Endodermal cell (in vitro differentiated cells): ENCODE data around the gene TNS3. TPM values are rescaled to one million over a fixed set of nuclear protein-coding genes. Genes with fewer than 3 reads are reported as not detected.

Experiments
- DNase-seq: peaks from one replicate; pipeline ENCODE4 v3.0.0-alpha.2; 2017
- H3K27ac ChIP-seq: 2 replicates; pipeline ENCODE4 v1.5.1; 2013; ENCODE audit warnings: mild to moderate bottlenecking, low read depth, low read length, moderate library complexity
- H3K27me3 ChIP-seq: 2 replicates; pipeline ENCODE4 v1.6.1; 2013; ENCODE audit warnings: mild to moderate bottlenecking, low read length, moderate library complexity; ENCODE audit not compliant: insufficient read depth, control insufficient read depth, poor library complexity, severe bottlenecking
- H3K36me3 ChIP-seq: 2 replicates; pipeline ENCODE4 v1.7.0; 2013; ENCODE audit warnings: mild to moderate bottlenecking, low read length, moderate library complexity; ENCODE audit not compliant: control insufficient read depth, insufficient read depth
- H3K4me1 ChIP-seq: one replicate; pipeline ENCODE4 v1.7.0; 2013; ENCODE audit warnings: low read length; ENCODE audit not compliant: control insufficient read depth, insufficient read depth
- H3K4me3 ChIP-seq: 2 replicates; pipeline ENCODE4 v1.5.1; 2013; ENCODE audit warnings: mild to moderate bottlenecking, low read length, moderate library complexity
- H3K9ac ChIP-seq: 2 replicates; pipeline ENCODE4 v1.6.1; 2013; ENCODE audit warnings: mild to moderate bottlenecking, low read length, moderate library complexity; ENCODE audit not compliant: poor library complexity, severe bottlenecking; ENCODE audit errors: extremely low read depth
- H3K9me3 ChIP-seq: 2 replicates; pipeline ENCODE4 v1.6.1; 2013; ENCODE audit warnings: mild to moderate bottlenecking, low read length, moderate library complexity; ENCODE audit not compliant: control insufficient read depth
- H3K27ac Mint-ChIP-seq: 2 replicates; pipeline ENCODE4 v1.8.0; 2020; ENCODE audit warnings: mixed read lengths
- H3K27me3 Mint-ChIP-seq: 2 replicates; pipeline ENCODE4 v1.8.0; 2021; ENCODE audit warnings: mild to moderate bottlenecking, mixed read lengths; ENCODE audit not compliant: insufficient read depth
- H3K36me3 Mint-ChIP-seq: 2 replicates; pipeline ENCODE4 v1.8.0; 2020; ENCODE audit warnings: low read depth, mixed read lengths
- H3K4me1 Mint-ChIP-seq: 2 replicates; pipeline ENCODE4 v1.8.0; 2020; ENCODE audit warnings: mixed read lengths
- H3K4me3 Mint-ChIP-seq: 2 replicates; pipeline ENCODE4 v1.8.0; 2020; ENCODE audit warnings: mild to moderate bottlenecking, moderate library complexity, mixed read lengths
- H3K9me3 Mint-ChIP-seq: 2 replicates; pipeline ENCODE4 v1.8.0; 2020; ENCODE audit warnings: mild to moderate bottlenecking, mixed read lengths
- WGBS, 2 experiments: methylation state at CpG; one replicate each; pipeline versions ENCODE4 v1.1.5 to v1.1.7; 2013; ENCODE audit warnings: missing lambda C conversion rate in 2 of 2, mixed read lengths in 1 of 2; ENCODE audit not compliant: insufficient coverage in 1 of 2, insufficient read length in 1 of 2; 5-methylcytosine and 5-hydroxymethylcytosine counted together
- total RNA-seq, 2 donors: library from RNA; stranded (reverse); fragmentation: NEBNext Ultra II Directional in 1 of 2; extraction: Animal tissue kit (Norgen Biotek cat#: 25700) in 1 of 2; gene quantifications; 2 replicates in 1 of 2; 3 replicates in 1 of 2; pipeline ENCODE4 v1.2.1, GENCODE V29; 2021
- TF ChIP-seq, protein P1 (sequence below): fragments of 200-600 bp; sonication (generic); conservative IDR thresholded peaks from 2 replicates; pipeline ENCODE4 v1.5.0; 2021; ENCODE audit warnings: antibody characterized with exemption, mild to moderate bottlenecking

TNS3 gene
- total RNA-seq, 2 donors from 2014 or later = 33.8 to 38.5 TPM

DNA sequence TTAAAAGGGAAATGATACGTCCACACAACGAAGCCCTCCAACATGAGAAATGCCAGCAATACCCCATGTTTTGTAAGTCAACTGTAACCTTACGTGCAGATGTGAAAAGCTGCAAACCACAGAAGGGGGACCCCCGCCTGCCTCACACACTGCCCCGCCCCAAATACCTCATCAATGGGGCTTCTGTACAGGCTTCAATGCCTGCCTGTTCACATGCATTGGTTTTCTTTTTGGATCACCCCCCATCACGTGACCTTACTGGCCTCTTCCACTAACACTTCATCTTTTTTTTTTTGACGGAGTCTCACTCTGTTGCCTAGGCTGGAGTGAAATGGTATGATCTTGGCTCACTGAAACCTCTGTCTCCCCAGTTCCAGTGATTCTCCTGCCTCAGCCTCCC, 224.0 kb downstream of the TNS3 start:
- H3K4me1 ChIP-seq = peaks cover 20% of the 10 kb centered on the region
- Mint-ChIP-seq H3K4me3 (no peak overlapping the region), H3K4me1 (peaks cover 41% of the 10 kb centered on the region), H3K9me3 (no peaks in the 10 kb centered on the region), H3K27me3 (no peaks in the 10 kb centered on the region), H3K27ac (no peak overlapping the region), H3K36me3 (peaks cover 3% of the 10 kb centered on the region)
- H3K27me3 ChIP-seq = no peaks in the 10 kb centered on the region
- no peak overlapping the region for H3K9ac ChIP-seq
- TF ChIP-seq, protein P1, sequence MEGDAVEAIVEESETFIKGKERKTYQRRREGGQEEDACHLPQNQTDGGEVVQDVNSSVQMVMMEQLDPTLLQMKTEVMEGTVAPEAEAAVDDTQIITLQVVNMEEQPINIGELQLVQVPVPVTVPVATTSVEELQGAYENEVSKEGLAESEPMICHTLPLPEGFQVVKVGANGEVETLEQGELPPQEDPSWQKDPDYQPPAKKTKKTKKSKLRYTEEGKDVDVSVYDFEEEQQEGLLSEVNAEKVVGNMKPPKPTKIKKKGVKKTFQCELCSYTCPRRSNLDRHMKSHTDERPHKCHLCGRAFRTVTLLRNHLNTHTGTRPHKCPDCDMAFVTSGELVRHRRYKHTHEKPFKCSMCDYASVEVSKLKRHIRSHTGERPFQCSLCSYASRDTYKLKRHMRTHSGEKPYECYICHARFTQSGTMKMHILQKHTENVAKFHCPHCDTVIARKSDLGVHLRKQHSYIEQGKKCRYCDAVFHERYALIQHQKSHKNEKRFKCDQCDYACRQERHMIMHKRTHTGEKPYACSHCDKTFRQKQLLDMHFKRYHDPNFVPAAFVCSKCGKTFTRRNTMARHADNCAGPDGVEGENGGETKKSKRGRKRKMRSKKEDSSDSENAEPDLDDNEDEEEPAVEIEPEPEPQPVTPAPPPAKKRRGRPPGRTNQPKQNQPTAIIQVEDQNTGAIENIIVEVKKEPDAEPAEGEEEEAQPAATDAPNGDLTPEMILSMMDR = no peak
- no peaks in the 10 kb centered on the region for H3K36me3 ChIP-seq
- 89 to 96% methylated on average over 4 to 7 of the region's 7 CpGs for WGBS, 2 experiments
- no peaks in the 10 kb centered on the region for H3K9me3 ChIP-seq
- DNase-seq = no peak
- H3K4me3 ChIP-seq = no peak overlapping the region
- H3K27ac ChIP-seq = no peak overlapping the region

DNA sequence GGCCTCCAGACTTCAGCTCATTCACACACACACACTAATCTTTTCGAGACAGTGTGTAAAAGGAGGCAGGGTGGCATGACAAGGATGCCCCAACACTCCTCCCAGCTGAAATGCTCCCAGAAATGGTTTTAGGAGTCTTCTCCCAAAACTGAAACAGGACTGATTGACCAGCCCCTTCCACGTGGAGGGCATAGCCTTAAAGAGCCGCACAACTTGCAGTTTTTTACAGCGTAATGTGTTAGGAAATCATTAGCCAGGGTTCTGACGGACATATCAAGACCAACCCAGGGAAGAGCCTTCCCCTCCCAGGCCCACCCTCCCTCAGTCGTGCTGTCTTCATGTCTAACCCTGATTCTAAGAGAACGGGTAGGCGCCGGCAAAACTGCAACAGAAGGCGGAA, 224.6 kb downstream of the TNS3 start:
- H3K9me3 Mint-ChIP-seq = no peaks in the 10 kb centered on the region
- Histone ChIP-seq H3K9ac (no peak overlapping the region), H3K4me1 (peaks cover 20% of the 10 kb centered on the region), H3K27ac (no peak overlapping the region), H3K27me3 (no peaks in the 10 kb centered on the region), H3K36me3 (no peaks in the 10 kb centered on the region), H3K9me3 (no peaks in the 10 kb centered on the region), H3K4me3 (no peak overlapping the region)
- no peaks in the 10 kb centered on the region for H3K27me3 Mint-ChIP-seq
- peaks cover 41% of the 10 kb centered on the region for H3K4me1 Mint-ChIP-seq
- H3K36me3 Mint-ChIP-seq = peaks cover 3% of the 10 kb centered on the region
- H3K27ac Mint-ChIP-seq = peak overlapping the region; percentile 66
- TF ChIP-seq, protein P1 = no peak
- WGBS, 2 experiments = 88 to 91% methylated on average over 5 to 10 of the region's 10 CpGs
- no peak overlapping the region for H3K4me3 Mint-ChIP-seq
- no peak for DNase-seq

DNA sequence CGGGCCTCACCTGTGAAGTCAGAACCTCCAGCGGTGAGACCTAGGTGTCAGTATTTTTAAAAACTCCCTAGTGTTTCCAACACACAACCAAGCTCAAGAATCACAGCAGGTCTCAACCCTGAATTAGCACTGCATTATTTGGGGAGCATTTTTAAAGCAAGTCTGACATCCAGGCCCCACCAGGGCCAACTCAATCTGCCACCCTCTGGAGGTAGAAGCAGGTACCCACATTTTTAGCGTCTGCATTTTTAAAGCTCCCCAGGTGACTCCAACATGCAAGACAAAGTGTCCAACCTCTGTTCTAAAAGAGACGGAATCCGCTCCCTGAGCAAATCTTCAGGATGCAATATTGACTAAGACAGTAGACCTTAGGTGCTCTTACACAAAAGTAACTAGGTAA, 225.7 kb downstream of the TNS3 start:
- no peaks in the 10 kb centered on the region for H3K9me3 Mint-ChIP-seq
- H3K36me3 ChIP-seq = no peaks in the 10 kb centered on the region
- H3K27ac Mint-ChIP-seq = peak overlapping the region; percentile 63
- peak; percentile 53 for DNase-seq
- H3K36me3 Mint-ChIP-seq = peaks cover 3% of the 10 kb centered on the region
- TF ChIP-seq, protein P1 = peak; percentile 42
- H3K27ac ChIP-seq = no peak overlapping the region
- no peaks in the 10 kb centered on the region for H3K27me3 Mint-ChIP-seq
- H3K4me1 ChIP-seq = peaks cover 20% of the 10 kb centered on the region
- no peak overlapping the region for H3K4me3 Mint-ChIP-seq
- WGBS, 2 experiments = 81 to 93% methylated on average over 5 of the region's 5 CpGs
- no peaks in the 10 kb centered on the region for H3K9me3 ChIP-seq
- H3K9ac ChIP-seq = no peak overlapping the region
- peaks cover 41% of the 10 kb centered on the region for H3K4me1 Mint-ChIP-seq
- no peak overlapping the region for H3K4me3 ChIP-seq
- no peaks in the 10 kb centered on the region for H3K27me3 ChIP-seq
